Endothelial cell of umbilical vein (primary cell): ENCODE results near the gene CHD6.

Experiments
- GATA2 ChIP-seq: IDR thresholded peaks from 2 replicates; pipeline ENCODE4 v1.7.0; 2011; ENCODE audit warnings: low read depth, mild to moderate bottlenecking, moderate library complexity, mixed read lengths, low read length; ENCODE audit not compliant: insufficient read length, insufficient read depth
- POLR2A ChIP-seq: IDR thresholded peaks from 2 replicates; pipeline ENCODE4 v1.6.1; 2012; ENCODE audit warnings: low read depth, mild to moderate bottlenecking, control low read depth, low read length
- TF ChIP-seq, protein P1 (sequence below), 2 donors: IDR thresholded peaks; 1 replicate in 1 of 2; 2 replicates in 1 of 2; pipeline ENCODE4 v1.5.1; 2011; ENCODE audit warnings: low read length in 2 of 2, mild to moderate bottlenecking in 2 of 2, moderate library complexity in 2 of 2, control low read depth in 1 of 2, inconsistent platforms in 1 of 2, low read depth in 1 of 2; ENCODE audit not compliant: insufficient read depth in 1 of 2; ENCODE audit errors: extremely low read depth in 1 of 2
- TF ChIP-seq, protein P2 (sequence below): IDR thresholded peaks from 2 replicates; pipeline ENCODE4 v1.6.1; 2011; ENCODE audit not compliant: insufficient read depth, insufficient read length

DNA sequence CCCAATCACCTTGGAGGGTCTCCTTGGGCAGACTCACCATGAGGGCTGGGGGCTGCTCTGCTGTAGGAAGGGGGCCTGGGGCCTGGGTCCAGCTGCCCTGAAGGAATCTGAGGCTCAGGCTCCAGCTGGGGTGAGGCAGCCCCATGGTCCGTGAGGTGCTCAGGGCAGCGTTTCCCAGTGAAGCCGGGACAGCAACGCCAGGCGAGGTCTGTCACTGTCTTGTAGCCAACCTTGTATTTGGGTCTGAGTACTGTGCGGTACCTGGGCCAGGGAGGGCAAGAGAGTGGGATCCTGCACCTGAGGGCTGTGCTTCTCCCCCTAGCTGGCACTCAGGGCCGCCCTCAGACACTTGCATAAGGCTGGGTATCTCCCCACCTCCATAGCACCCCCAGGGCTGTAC lies 254.6 kb downstream of the CHD6 start:
- TF ChIP-seq, protein P1, sequence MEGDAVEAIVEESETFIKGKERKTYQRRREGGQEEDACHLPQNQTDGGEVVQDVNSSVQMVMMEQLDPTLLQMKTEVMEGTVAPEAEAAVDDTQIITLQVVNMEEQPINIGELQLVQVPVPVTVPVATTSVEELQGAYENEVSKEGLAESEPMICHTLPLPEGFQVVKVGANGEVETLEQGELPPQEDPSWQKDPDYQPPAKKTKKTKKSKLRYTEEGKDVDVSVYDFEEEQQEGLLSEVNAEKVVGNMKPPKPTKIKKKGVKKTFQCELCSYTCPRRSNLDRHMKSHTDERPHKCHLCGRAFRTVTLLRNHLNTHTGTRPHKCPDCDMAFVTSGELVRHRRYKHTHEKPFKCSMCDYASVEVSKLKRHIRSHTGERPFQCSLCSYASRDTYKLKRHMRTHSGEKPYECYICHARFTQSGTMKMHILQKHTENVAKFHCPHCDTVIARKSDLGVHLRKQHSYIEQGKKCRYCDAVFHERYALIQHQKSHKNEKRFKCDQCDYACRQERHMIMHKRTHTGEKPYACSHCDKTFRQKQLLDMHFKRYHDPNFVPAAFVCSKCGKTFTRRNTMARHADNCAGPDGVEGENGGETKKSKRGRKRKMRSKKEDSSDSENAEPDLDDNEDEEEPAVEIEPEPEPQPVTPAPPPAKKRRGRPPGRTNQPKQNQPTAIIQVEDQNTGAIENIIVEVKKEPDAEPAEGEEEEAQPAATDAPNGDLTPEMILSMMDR (IDR thresholded peaks at IDR 0.05; ENCODE audit: extremely low read depth in 1 of 2, insufficient read depth in 1 of 2, low read depth in 1 of 2, low read length in 2 of 2) = no peak
- no peak for TF ChIP-seq POLR2A
- TF ChIP-seq, protein P2, sequence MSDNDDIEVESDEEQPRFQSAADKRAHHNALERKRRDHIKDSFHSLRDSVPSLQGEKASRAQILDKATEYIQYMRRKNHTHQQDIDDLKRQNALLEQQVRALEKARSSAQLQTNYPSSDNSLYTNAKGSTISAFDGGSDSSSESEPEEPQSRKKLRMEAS = no peak
- no peak for TF ChIP-seq GATA2
